GM10266 (cell line): ENCODE data around the gene CPA1.

ENCODE experiments used
- DNase-seq: peaks from one replicate; pipeline ENCODE4 v3.0.0; 2012; ENCODE audit errors: extremely low spot score
- CTCF ChIP-seq: IDR thresholded peaks from 2 replicates; pipeline ENCODE4 v1.5.1; 2012; ENCODE audit warnings: mild to moderate bottlenecking, low read depth; ENCODE audit not compliant: control insufficient read depth, insufficient read depth; ENCODE audit errors: missing control alignments

CPA1 gene

DNA sequence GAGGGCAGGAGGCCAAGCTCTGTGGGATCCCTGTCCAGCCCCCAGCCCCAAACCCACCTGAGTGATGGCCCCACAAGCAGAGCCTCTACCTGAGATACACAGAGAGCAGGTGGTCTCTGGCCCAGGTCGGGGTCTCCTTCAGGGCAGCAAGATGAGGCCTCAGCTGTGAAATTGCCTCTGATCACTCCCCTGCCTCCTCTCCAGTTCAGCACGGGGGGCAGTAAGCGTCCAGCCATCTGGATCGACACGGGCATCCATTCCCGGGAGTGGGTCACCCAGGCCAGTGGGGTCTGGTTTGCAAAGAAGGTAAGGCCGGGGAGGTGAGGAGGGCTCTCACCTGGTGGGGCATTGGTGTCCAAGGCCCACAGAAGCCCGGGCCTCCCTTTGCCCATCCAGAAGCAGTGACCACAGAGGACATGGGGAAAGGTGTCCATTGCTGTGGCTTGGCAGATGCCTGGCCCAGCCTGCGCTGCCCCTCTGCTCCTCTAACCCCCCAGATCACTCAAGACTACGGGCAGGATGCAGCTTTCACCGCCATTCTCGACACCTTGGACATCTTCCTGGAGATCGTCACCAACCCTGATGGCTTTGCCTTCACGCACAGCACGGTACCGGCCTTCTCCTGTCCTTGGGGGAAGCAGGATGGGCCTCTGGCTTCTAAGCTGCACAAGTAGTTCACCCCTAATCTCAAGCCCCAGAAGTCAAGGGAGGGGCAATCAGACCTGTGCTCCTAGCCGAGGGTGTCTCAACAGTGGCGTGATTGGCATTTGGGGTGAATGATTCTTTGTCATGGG, 3.1 kb downstream of the CPA1 start:
- TF ChIP-seq CTCF = no peak
- no peak for DNase-seq

- no peak for DNase-seq
- TF ChIP-seq CTCF = no peak
Observed at GRCh38 chr7:130384371-130384801, 4.1 kb downstream of the CPA1 start.

- DNase-seq = no peak
- no peak for TF ChIP-seq CTCF
Observed at GRCh38 chr7:130384841-130385599, 4.7 kb downstream of the CPA1 start.

DNA sequence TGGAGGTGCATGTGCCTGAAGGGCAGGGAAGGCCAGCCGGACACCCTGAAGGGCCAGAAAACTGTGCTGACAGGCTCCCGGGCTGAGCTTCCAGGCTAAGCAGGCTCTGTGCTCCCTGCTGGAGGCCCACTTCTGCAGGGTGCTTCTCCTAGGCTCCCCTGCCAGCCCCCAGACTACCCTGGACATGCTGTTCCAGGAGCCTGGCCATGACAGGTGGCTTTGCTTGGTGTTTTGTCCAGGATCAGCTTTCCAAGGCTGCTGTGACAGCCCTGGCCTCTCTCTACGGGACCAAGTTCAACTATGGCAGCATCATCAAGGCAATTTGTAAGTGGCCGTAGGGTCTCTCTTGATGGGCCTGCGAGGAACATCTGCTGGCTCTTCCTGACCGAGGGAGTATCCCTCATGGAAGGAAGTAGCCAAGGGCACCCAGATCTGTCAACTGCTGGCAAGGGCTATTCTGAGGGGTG, 5.3 kb downstream of the CPA1 start:
- TF ChIP-seq CTCF = no peak

DNA sequence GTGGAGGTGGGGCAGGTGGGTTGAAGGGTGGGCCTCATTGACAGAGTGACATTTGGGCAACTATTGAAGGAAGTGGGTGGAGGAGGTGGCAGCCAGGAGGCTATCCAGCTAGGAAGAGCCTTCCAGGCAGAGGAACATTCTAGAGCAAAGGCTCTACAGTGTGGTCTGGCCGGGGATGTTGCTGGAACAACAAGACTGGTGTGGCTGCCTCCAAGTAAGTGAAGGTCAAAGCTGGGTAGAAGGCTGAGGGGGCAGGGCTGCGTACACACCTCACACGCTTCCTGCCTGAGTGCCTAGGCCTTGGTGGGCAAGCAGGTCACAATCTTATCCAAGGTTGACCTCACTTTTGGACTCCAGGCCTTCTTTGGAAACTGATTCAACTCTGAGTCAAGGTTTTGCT, 6.6 kb downstream of the CPA1 start:
- TF ChIP-seq CTCF = no peak
- DNase-seq = no peak

More for the DNA sequence above, 5.3 kb downstream of the CPA1 start:
- DNase-seq = no peak

DNA sequence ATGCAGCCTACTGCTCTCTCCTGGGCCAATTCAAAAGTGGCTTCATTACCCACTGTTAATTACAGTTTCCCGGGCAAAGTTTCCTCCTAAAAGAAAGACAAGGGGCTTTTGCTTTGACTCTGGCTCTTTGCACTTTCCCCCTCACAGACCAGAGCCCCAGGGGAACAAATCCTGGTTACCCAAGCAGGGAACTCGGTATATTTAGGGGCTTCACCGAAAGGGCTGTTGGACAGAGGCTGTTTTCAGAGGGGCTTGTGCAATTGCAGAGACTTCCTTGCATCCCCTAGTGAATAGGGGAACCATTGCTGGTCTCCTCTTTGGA, 7.0 kb downstream of the CPA1 start:
- no peak for TF ChIP-seq CTCF
- no peak for DNase-seq

- no peak for DNase-seq
- no peak for TF ChIP-seq CTCF
Observed at GRCh38 chr7:130387628-130388403, 7.5 kb downstream of the CPA1 start.
